Naive thymus-derived CD4-positive, alpha-beta T cell (primary cell): ENCODE data around the gene C3. TPM values are rescaled to one million over a fixed set of nuclear protein-coding genes. Genes with fewer than 3 reads are reported as not detected.
"Not testable (repeated sequence)": the region's sequence is repeated elsewhere in the genome, so short reads cannot be mapped to it uniquely, and the experiment has no call there.

ENCODE experiments used
- ATAC-seq: fragments of 150-1000 bp; cut with Tn5 transposase; 2 replicates; pipeline ENCODE4 v1.10.0; 2021; ENCODE audit warnings: mild to moderate bottlenecking, moderate library complexity
- CTCF ChIA-PET: fragments of 350-600 bp; sonication (Branson Sonifier 250); formaldehyde crosslinking; loops from one replicate; lab custom pipeline; 2021; ENCODE audit warnings: antibody characterized with exemption; lab: Charles Lee
- POLR2A ChIA-PET: fragments of 350-600 bp; sonication (Branson Sonifier 250); formaldehyde crosslinking; loops from one replicate; lab custom pipeline; 2021; ENCODE audit warnings: antibody characterized with exemption, inconsistent platforms; lab: Charles Lee
- DNase-seq, 9 donors: peaks; one replicate each; pipeline versions ENCODE4 v3.0.0 to v3.0.0-alpha.2; 2020 to 2022; ENCODE audit warnings: mixed read lengths in 1 of 9
- H3K27ac ChIP-seq: one replicate; pipeline ENCODE4 v1.7.0; 2013; ENCODE audit warnings: mild to moderate bottlenecking, low read depth, low read length, moderate library complexity
- H3K27me3 ChIP-seq, 2 donors: one replicate each; pipeline ENCODE4 v1.7.0; 2013; ENCODE audit warnings: low read length in 2 of 2, mild to moderate bottlenecking in 2 of 2, moderate library complexity in 2 of 2; ENCODE audit not compliant: control insufficient read depth in 2 of 2, insufficient read depth in 2 of 2
- H3K36me3 ChIP-seq, 3 experiments: 1 replicate in 2 of 3; 2 replicates in 1 of 3; pipeline ENCODE4 v1.7.0; 2013; ENCODE audit warnings: low read length in 3 of 3, mild to moderate bottlenecking in 3 of 3, moderate library complexity in 1 of 3; ENCODE audit not compliant: insufficient read depth in 3 of 3, control insufficient read depth in 2 of 3
- H3K4me1 ChIP-seq, 2 donors: one replicate each; pipeline ENCODE4 v1.7.0; 2013; ENCODE audit warnings: low read length in 2 of 2, mild to moderate bottlenecking in 2 of 2, moderate library complexity in 1 of 2; ENCODE audit not compliant: control insufficient read depth in 2 of 2, insufficient read depth in 2 of 2
- H3K4me3 ChIP-seq: 2 replicates; pipeline ENCODE4 v1.7.0; 2013; ENCODE audit warnings: mild to moderate bottlenecking, low read length
- H3K9me3 ChIP-seq, 3 experiments: 1 replicate in 2 of 3; 2 replicates in 1 of 3; pipeline ENCODE4 v1.7.0; 2013; ENCODE audit warnings: low read length in 3 of 3; ENCODE audit not compliant: control insufficient read depth in 2 of 3
- H3K27ac Mint-ChIP-seq, 9 donors: one replicate each; pipeline ENCODE4 v1.8.0; 2020 to 2022; ENCODE audit warnings: mixed read lengths in 9 of 9, mild to moderate bottlenecking in 8 of 9, moderate library complexity in 5 of 9, inconsistent platforms in 2 of 9
- H3K27me3 Mint-ChIP-seq, 5 donors: one replicate each; pipeline ENCODE4 v1.8.0; 2021 to 2022; ENCODE audit warnings: mixed read lengths in 5 of 5, mild to moderate bottlenecking in 1 of 5
- H3K36me3 Mint-ChIP-seq, 5 donors: one replicate each; pipeline ENCODE4 v1.8.0; 2020 to 2022; ENCODE audit warnings: mixed read lengths in 5 of 5, mild to moderate bottlenecking in 3 of 5, inconsistent platforms in 1 of 5
- H3K4me1 Mint-ChIP-seq, 7 donors: one replicate each; pipeline ENCODE4 v1.8.0; 2020 to 2022; ENCODE audit warnings: mixed read lengths in 7 of 7, mild to moderate bottlenecking in 3 of 7, inconsistent platforms in 1 of 7
- H3K4me3 Mint-ChIP-seq, 10 donors: one replicate each; pipeline ENCODE4 v1.8.0; 2020 to 2022; ENCODE audit warnings: mild to moderate bottlenecking in 10 of 10, mixed read lengths in 10 of 10, moderate library complexity in 6 of 10, inconsistent platforms in 2 of 10
- H3K9me3 Mint-ChIP-seq, 11 donors: one replicate each; pipeline ENCODE4 v1.8.0; 2020 to 2022; ENCODE audit warnings: mixed read lengths in 11 of 11, mild to moderate bottlenecking in 4 of 11, inconsistent platforms in 1 of 11, moderate library complexity in 1 of 11
- intact Hi-C, 2 donors: fragments of 100-400 bp; cut with micrococcal nuclease; formaldehyde crosslinking; loops; one replicate each; pipeline ENCODE4 v1.15.1; 2023
- polyA plus RNA-seq, 2 donors: library from polyadenylated mRNA; unstranded; fragments of 300-500 nt; fragmentation: Illumina TruSeq; gene quantifications; one replicate each; pipeline ENCODE4 v1.2.3, GENCODE V29; 2021
- total RNA-seq, 6 experiments: library from RNA in 5 of 6; stranded (reverse) in 5 of 6; gene quantifications; 1 replicate in 5 of 6; 2 replicates in 1 of 6; pipeline ENCODE4 v1.2.3 and lab custom pipeline; 2021 to 2026

The C3 gene
- total and polyA plus RNA-seq, 7 experiments from 2014 or later: 0.57 to 3.7 (median 1.8) TPM; not detected in 2

DNA sequence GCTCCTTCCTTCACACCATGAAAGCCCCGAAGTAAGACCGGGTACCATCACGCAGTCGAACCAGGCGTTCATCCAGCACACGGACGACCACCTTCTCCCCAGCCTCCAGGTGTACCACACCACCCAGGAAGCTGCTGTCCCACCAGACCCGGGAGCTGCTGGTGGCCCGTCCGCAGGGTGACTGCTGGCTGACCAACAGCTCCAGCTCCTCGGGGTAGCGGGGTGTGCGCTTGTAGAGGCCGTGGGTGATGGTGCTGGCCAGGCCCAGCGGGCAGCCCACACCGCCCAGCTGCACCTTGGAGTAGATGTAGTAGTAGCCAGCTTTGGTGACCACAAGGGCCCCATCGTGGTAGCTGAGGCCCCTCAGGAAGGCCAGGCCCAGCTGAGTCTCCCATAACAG lies 55.5 kb downstream of the C3 start:
- peaks cover 0 to 37% (median 0%) of the 10 kb centered on the region in 5 donors for H3K36me3 Mint-ChIP-seq
- peak overlapping the region in 1 of 9 donors; percentile 46 for H3K27ac Mint-ChIP-seq
- H3K36me3 ChIP-seq: peaks cover 0 to 7% (median 7%) of the 10 kb centered on the region in 3 experiments
- no peak overlapping the region for H3K27ac ChIP-seq
- ATAC-seq (no peak), DNase-seq (no peak)
- H3K4me1 Mint-ChIP-seq: peaks cover 15 to 43% (median 26%) of the 10 kb centered on the region in 7 donors
- intact Hi-C loops: loop anchor here in 1 of 2 donors (5.0 kb wide), 1 partner anchor 52 kb away; no protein-coding TSS in a partner anchor
- CTCF ChIA-PET: no interaction called here
- no peak overlapping the region for H3K4me3 Mint-ChIP-seq
- H3K4me1 ChIP-seq: peaks cover 4 to 48% of the 10 kb centered on the region in 2 donors
- H3K9me3 Mint-ChIP-seq: peaks cover 0 to 3% (median 0%) of the 10 kb centered on the region in 11 donors
- H3K27me3 Mint-ChIP-seq: no peaks in the 10 kb centered on the region
- H3K4me3 ChIP-seq: no peak overlapping the region
- POLR2A ChIA-PET: interaction anchor here (0.9 kb wide), 1 partner anchor 225 kb away, joined by 3 read pairs; no protein-coding TSS in a partner anchor
- H3K9me3 ChIP-seq: no peaks in the 10 kb centered on the region
- no peaks in the 10 kb centered on the region for H3K27me3 ChIP-seq

- Histone ChIP-seq H3K36me3 (peaks cover 0 to 7% (median 7%) of the 10 kb centered on the region in 3 experiments), H3K9me3 (no peaks in the 10 kb centered on the region), H3K27me3 (no peaks in the 10 kb centered on the region), H3K27ac (no peak overlapping the region), H3K4me1 (peaks cover 0 to 48% of the 10 kb centered on the region in 2 donors), H3K4me3 (no peak overlapping the region)
- ATAC-seq (peak; percentile 62), DNase-seq (no peak)
- ChIA-PET CTCF (no interaction called here), POLR2A (no interaction called here)
- peaks cover 0 to 3% (median 0%) of the 10 kb centered on the region in 5 donors for H3K27me3 Mint-ChIP-seq
- H3K36me3 Mint-ChIP-seq: peaks cover 0 to 29% (median 0%) of the 10 kb centered on the region in 5 donors
- H3K27ac Mint-ChIP-seq: peak overlapping the region in 1 of 9 donors; percentile 59
- peaks cover 0 to 3% (median 0%) of the 10 kb centered on the region in 11 donors for H3K9me3 Mint-ChIP-seq
- H3K4me1 Mint-ChIP-seq: peaks cover 1 to 29% (median 20%) of the 10 kb centered on the region in 7 donors
- no peak overlapping the region for H3K4me3 Mint-ChIP-seq
- intact Hi-C loops: loop anchor here in 1 of 2 donors (5.0 kb wide), 1 partner anchor 54 kb away; no protein-coding TSS in a partner anchor
These were observed 56.9 kb downstream of the C3 start for GRCh38 chr19:6663236-6664201.

DNA sequence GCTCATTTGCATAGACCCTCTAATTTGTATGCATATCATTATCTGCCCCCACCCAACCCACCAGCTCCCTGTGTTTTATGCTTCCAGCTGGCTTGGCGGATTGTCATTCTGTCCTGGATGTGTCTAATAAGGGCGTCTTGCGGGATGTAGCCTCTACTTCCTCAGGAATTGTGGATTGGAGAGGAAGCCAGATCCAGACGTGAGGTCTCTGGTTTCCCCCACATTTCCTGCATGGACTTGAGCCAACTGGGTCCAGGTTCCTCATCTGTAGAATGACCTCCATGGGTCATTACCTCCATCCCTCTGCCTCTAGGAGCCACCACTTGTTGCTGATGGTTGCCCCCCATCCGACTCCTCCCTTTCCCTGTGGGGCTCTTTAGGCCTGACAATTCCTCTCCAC lies 57.7 kb downstream of the C3 start:
- ChIA-PET CTCF (no interaction called here), POLR2A (no interaction called here)
- H3K4me3 Mint-ChIP-seq: no peak overlapping the region

DNA sequence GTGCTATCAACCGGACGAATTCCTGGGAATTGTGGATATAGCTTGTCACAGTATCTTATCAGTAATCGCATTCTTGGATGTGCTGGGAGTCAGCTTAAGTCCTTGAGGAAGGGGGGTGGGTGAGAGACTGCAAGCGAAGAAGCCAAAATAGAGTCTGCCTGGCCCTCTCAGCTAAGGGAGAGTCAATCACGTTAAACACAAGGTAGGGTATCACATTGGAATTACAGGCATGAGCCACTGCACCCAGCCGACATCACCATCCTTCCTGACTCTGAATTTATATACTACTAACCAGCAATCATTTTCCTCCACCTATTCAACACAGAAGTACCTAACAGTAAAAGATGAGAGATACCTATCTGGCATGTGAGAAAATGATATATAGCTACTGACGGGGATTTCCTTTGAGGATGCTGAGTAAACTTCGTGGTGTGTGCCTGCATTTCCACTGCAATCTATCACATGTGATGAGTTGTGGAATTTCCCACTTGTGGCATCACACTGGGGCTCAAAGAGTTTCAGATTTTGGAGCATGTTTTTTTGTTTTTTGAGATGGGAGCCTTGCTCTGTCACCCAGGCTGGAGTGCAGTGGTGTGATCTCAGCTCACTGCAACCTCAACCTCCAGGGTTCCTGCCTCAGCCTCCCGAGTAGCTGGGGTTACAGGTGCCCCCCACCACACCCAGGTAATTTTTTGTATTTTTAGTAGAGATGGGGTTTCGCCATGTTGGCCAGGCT lies 58.8 kb downstream of the C3 start:
- peaks cover 0 to 37% of the 10 kb centered on the region in 2 donors for H3K4me1 ChIP-seq
- H3K9me3 Mint-ChIP-seq, H3K27ac ChIP-seq, CTCF ChIA-PET, H3K36me3 ChIP-seq, H3K27me3 ChIP-seq, H3K27me3 Mint-ChIP-seq, H3K4me3 ChIP-seq, H3K9me3 ChIP-seq: not testable (repeated sequence)
- peak in 5 of 9 donors; percentile 30 to 63 (median 43) for DNase-seq
- Mint-ChIP-seq H3K36me3 (peaks cover 0 to 28% (median 0%) of the 10 kb centered on the region in 5 donors), H3K4me3 (peak overlapping the region in 4 of 10 donors; percentile 8 to 58 (median 27)), H3K4me1 (peaks cover 0 to 34% (median 17%) of the 10 kb centered on the region in 7 donors), H3K27ac (peak overlapping the region in 7 of 9 donors; percentile 14 to 70 (median 29))
- peak; percentile 83 for ATAC-seq
- POLR2A ChIA-PET: interaction anchor here (0.6 to 0.8 kb wide), 4 partner anchors 9 to 1138 kb away, joined by 3 to 4 read pairs (median 3); partner anchors contain the start of gene TNFSF14
- intact Hi-C loops: loop anchor here in 1 of 2 donors (1.0 to 5.0 kb wide), 4 partner anchors 9 to 75 kb away; partner anchors contain the start of genes GPR108 and TNFSF14

More for the DNA sequence above, 57.7 kb downstream of the C3 start:
- Histone ChIP-seq H3K4me1 (peaks cover 0 to 46% of the 10 kb centered on the region in 2 donors), H3K27ac (no peak overlapping the region), H3K27me3 (no peaks in the 10 kb centered on the region), H3K4me3 (no peak overlapping the region), H3K36me3 (peaks cover 0 to 7% (median 7%) of the 10 kb centered on the region in 3 experiments), H3K9me3 (no peaks in the 10 kb centered on the region)
- no peak for ATAC-seq
- Mint-ChIP-seq H3K27ac (no peak overlapping the region), H3K27me3 (peaks cover 0 to 3% (median 0%) of the 10 kb centered on the region in 5 donors), H3K36me3 (peaks cover 0 to 30% (median 0%) of the 10 kb centered on the region in 5 donors), H3K4me1 (peaks cover 0 to 31% (median 17%) of the 10 kb centered on the region in 7 donors), H3K9me3 (peaks cover 0 to 3% (median 0%) of the 10 kb centered on the region in 11 donors)
- intact Hi-C loops: loop anchor here in 1 of 2 donors (5.0 kb wide), 1 partner anchor 55 kb away; no protein-coding TSS in a partner anchor
- no peak for DNase-seq

DNA sequence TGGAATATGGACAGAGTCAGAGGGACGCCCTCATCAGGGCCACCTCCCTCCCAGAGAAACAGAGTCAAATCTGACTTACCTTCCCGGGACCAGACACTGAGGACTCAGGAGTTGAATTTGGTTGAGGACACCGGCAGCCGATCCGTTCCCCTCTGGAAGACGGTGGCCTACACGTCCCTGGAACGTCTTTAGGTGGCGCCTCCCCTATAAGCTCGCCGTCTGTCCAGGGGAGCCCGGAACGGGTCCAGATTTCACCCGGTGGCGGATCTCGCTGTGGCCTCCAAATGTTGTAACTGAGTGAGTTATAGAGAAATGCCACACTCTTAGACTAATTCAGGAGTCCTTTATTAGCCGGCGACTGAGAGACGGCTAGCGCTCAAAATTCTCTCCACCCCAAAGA lies 59.5 kb downstream of the C3 start:
- CTCF ChIA-PET: no interaction called here
- Mint-ChIP-seq H3K27me3 (peaks cover 0 to 6% (median 0%) of the 10 kb centered on the region in 5 donors), H3K4me1 (peaks cover 0 to 34% (median 17%) of the 10 kb centered on the region in 7 donors), H3K36me3 (peaks cover 0 to 27% (median 0%) of the 10 kb centered on the region in 5 donors), H3K9me3 (peaks cover 0 to 3% (median 0%) of the 10 kb centered on the region in 11 donors), H3K27ac (peak overlapping the region in 4 of 9 donors; percentile 48 to 71 (median 66)), H3K4me3 (peak overlapping the region in 5 of 10 donors; percentile 6 to 58 (median 18))
- Histone ChIP-seq H3K4me3 (no peak overlapping the region), H3K4me1 (peaks cover 0 to 37% of the 10 kb centered on the region in 2 donors), H3K27me3 (no peaks in the 10 kb centered on the region), H3K27ac (no peak overlapping the region), H3K9me3 (no peaks in the 10 kb centered on the region), H3K36me3 (peaks cover 0 to 7% (median 2%) of the 10 kb centered on the region in 3 experiments)
- intact Hi-C loops: loop anchor here in 1 of 2 donors (1.0 to 5.0 kb wide), 4 partner anchors 9 to 76 kb away; partner anchors contain the start of genes GPR108 and TNFSF14
- DNase-seq: no peak
- ATAC-seq: no peak
- POLR2A ChIA-PET: no interaction called here

DNA sequence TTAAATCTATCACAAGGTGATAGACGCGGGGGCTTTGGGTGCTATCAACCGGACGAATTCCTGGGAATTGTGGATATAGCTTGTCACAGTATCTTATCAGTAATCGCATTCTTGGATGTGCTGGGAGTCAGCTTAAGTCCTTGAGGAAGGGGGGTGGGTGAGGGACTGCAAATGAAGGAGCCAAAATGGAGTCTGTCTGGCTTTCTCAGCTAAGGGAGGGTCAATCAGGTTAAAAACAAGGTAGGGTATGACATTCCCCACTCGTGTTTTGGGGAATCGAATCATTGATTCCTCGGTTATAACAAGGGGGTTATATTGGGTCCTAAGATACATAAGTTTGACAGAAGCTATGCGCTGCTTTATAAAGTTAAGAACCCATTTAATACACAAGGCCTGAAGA lies 64.1 kb downstream of the C3 start:
- H3K27ac ChIP-seq, H3K27me3 ChIP-seq, DNase-seq, H3K27me3 Mint-ChIP-seq, intact Hi-C loops, H3K4me3 Mint-ChIP-seq, ATAC-seq, H3K9me3 ChIP-seq, POLR2A ChIA-PET, H3K9me3 Mint-ChIP-seq, H3K27ac Mint-ChIP-seq, H3K4me3 ChIP-seq, H3K36me3 ChIP-seq: not testable (repeated sequence)
- peaks cover 0 to 13% (median 0%) of the 10 kb centered on the region in 5 donors for H3K36me3 Mint-ChIP-seq
- CTCF ChIA-PET: interaction anchor here (1.0 kb wide), 1 partner anchor 15 kb away, joined by 3 read pairs; no protein-coding TSS in a partner anchor
- peaks cover 17 to 28% of the 10 kb centered on the region in 2 donors for H3K4me1 ChIP-seq
- peaks cover 19 to 60% (median 25%) of the 10 kb centered on the region in 7 donors for H3K4me1 Mint-ChIP-seq
